AG08395 (cell line): Measurements from ENCODE around the gene CRYBG3.
"Not testable (repeated sequence)": the region's sequence is repeated elsewhere in the genome, so short reads cannot be mapped to it uniquely, and the experiment has no call there.

ENCODE experiments used
- DNase-seq: peaks from one replicate; pipeline ENCODE4 v3.0.0; 2012; ENCODE audit warnings: mixed read lengths, low spot score

Gene CRYBG3

GRCh38 chr3:97896547-97896946 is 74.7 kb downstream of the CRYBG3 start:
- DNase-seq = no peak

GRCh38 chr3:97899331-97899730 is 77.5 kb downstream of the CRYBG3 start:
- DNase-seq = no peak

GRCh38 chr3:97901313-97902248 is 79.8 kb downstream of the CRYBG3 start:
- DNase-seq = no peak

GRCh38 chr3:97909830-97910229 is 88.0 kb downstream of the CRYBG3 start:
- not testable (repeated sequence) for DNase-seq

GRCh38 chr3:97910236-97910831 is 88.5 kb downstream of the CRYBG3 start:
- DNase-seq = not testable (repeated sequence)

- DNase-seq = no peak
These were observed 89.1 kb downstream of the CRYBG3 start for GRCh38 chr3:97910931-97911351.

GRCh38 chr3:97911459-97911858 is 89.6 kb downstream of the CRYBG3 start:
- no peak for DNase-seq

- DNase-seq = no peak
These were observed 92.6 kb downstream of the CRYBG3 start for GRCh38 chr3:97914388-97914787.

GRCh38 chr3:97916576-97916975 is 94.8 kb downstream of the CRYBG3 start:
- no peak for DNase-seq

GRCh38 chr3:97917813-97918536 is 96.2 kb downstream of the CRYBG3 start:
- peak; percentile 15 for DNase-seq

- no peak for DNase-seq
These were observed 105.9 kb downstream of the CRYBG3 start for GRCh38 chr3:97927704-97928103.

GRCh38 chr3:97928986-97929385 is 107.2 kb downstream of the CRYBG3 start:
- DNase-seq = no peak

GRCh38 chr3:97930018-97930417 is 108.2 kb downstream of the CRYBG3 start:
- no peak for DNase-seq

- no peak for DNase-seq
These were observed 109.4 kb downstream of the CRYBG3 start for GRCh38 chr3:97931218-97931617.

GRCh38 chr3:97932387-97932801 is 110.6 kb downstream of the CRYBG3 start:
- DNase-seq = no peak

- no peak for DNase-seq
These were observed 113.3 kb downstream of the CRYBG3 start for GRCh38 chr3:97934980-97935695.

- no peak for DNase-seq
These were observed 114.0 kb downstream of the CRYBG3 start for GRCh38 chr3:97935842-97936241.

GRCh38 chr3:97937205-97937604 is 115.4 kb downstream of the CRYBG3 start:
- no peak for DNase-seq

GRCh38 chr3:97938444-97938843 is 116.6 kb downstream of the CRYBG3 start:
- no peak for DNase-seq

- DNase-seq = no peak
These were observed 117.6 kb downstream of the CRYBG3 start for GRCh38 chr3:97939401-97939800.

- DNase-seq = no peak
These were observed 118.2 kb downstream of the CRYBG3 start for GRCh38 chr3:97940034-97940433.
